ENCODE results near the gene MICB. TPM values are rescaled to one million over a fixed set of nuclear protein-coding genes. Genes with fewer than 3 reads are reported as not detected.

The MICB gene
- total and polyA plus RNA-seq, 7 experiments from 2014 or later, result 3.4 to 49.5 (median 12.6) TPM

Other genes with a start within 250 kb of the MICB start
- 1,000 to 10,000 TPM; 1,349 to 2,513 (median 1,489) TPM for gene HLA-C, start 226.1 kb upstream of the MICB start, total RNA-seq
- 1,000 to 10,000 TPM; 2,614 to 2,874 TPM for gene HLA-C, start 226.1 kb upstream of the MICB start, polyA plus RNA-seq
- gene HLA-B, start 141.0 kb upstream of the MICB start, total RNA-seq, result 1,000 to 10,000 TPM; 5,136 to 7,364 (median 5,516) TPM
- 1,000 to 10,000 TPM; 5,467 to 7,459 TPM for gene HLA-B, start 141.0 kb upstream of the MICB start, polyA plus RNA-seq
- gene MICA, start 94.5 kb upstream of the MICB start, total RNA-seq, result 10 to 100 TPM; 12.1 to 17.4 (median 15.2) TPM
- gene MICA, start 94.5 kb upstream of the MICB start, polyA plus RNA-seq, result 1 to 10 TPM; 4.3 to 8.4 TPM
- not detected for gene MCCD1, start 30.8 kb downstream of the MICB start, total RNA-seq
- gene MCCD1, start 30.8 kb downstream of the MICB start, polyA plus RNA-seq, result not detected
- gene DDX39B, start 43.9 kb downstream of the MICB start, total RNA-seq, result 100 to 1,000 TPM; 443 to 761 (median 546) TPM
- gene DDX39B, start 43.9 kb downstream of the MICB start, polyA plus RNA-seq, result 100 to 1,000 TPM; 106 to 125 TPM
- 1 to 10 TPM; 2.7 to 7.5 (median 4.8) TPM for gene ATP6V1G2, start 48.5 kb downstream of the MICB start, total RNA-seq
- gene ATP6V1G2, start 48.5 kb downstream of the MICB start, polyA plus RNA-seq, result 1 to 10 TPM in 1 of 2 donors, under 1 TPM in 1; 0.38 to 1.9 TPM
- 10 to 100 TPM in 4 of 5 experiments, 1 to 10 TPM in 1; 8.7 to 17.2 (median 11.6) TPM for gene NFKBIL1, start 49.5 kb downstream of the MICB start, total RNA-seq
- gene NFKBIL1, start 49.5 kb downstream of the MICB start, polyA plus RNA-seq, result 10 to 100 TPM in 1 of 2 donors, 1 to 10 TPM in 1; 9.4 to 13.8 TPM
- 100 to 1,000 TPM in 1 of 5 experiments, 10 to 100 TPM in 4; 12.3 to 110 (median 20.2) TPM for gene LTA, start 74.1 kb downstream of the MICB start, total RNA-seq
- 10 to 100 TPM; 24.0 to 27.5 TPM for gene LTA, start 74.1 kb downstream of the MICB start, polyA plus RNA-seq
- 100 to 1,000 TPM in 1 of 5 experiments, 10 to 100 TPM in 1, 1 to 10 TPM in 3; 5.4 to 125 (median 8.7) TPM for gene TNF, start 77.4 kb downstream of the MICB start, total RNA-seq
- gene TNF, start 77.4 kb downstream of the MICB start, polyA plus RNA-seq, result 1 to 10 TPM in 1 of 2 donors, under 1 TPM in 1; 0.73 to 1.1 TPM
- gene LTB, start 84.3 kb downstream of the MICB start, total RNA-seq, result 1,000 to 10,000 TPM in 1 of 5 experiments, 100 to 1,000 TPM in 4; 370 to 1,909 (median 670) TPM
- gene LTB, start 84.3 kb downstream of the MICB start, polyA plus RNA-seq, result 1,000 to 10,000 TPM; 1,970 to 2,371 TPM
- gene LST1, start 88.1 kb downstream of the MICB start, total RNA-seq, result 100 to 1,000 TPM in 2 of 5 experiments, 10 to 100 TPM in 3; 15.1 to 234 (median 32.0) TPM
- 10 to 100 TPM in 1 of 2 donors, 1 to 10 TPM in 1; 8.4 to 15.3 TPM for gene LST1, start 88.1 kb downstream of the MICB start, polyA plus RNA-seq
- gene NCR3, start 94.9 kb downstream of the MICB start, total RNA-seq, result 10 to 100 TPM in 2 of 5 experiments, 1 to 10 TPM in 2, under 1 TPM in 1; 0.97 to 47.1 (median 6.7) TPM
- 10 to 100 TPM; 11.0 to 19.7 TPM for gene NCR3, start 94.9 kb downstream of the MICB start, polyA plus RNA-seq
- gene AIF1, start 117.1 kb downstream of the MICB start, total RNA-seq, result 100 to 1,000 TPM in 1 of 5 experiments, 10 to 100 TPM in 4; 33.1 to 160 (median 62.0) TPM
- gene AIF1, start 117.1 kb downstream of the MICB start, polyA plus RNA-seq, result 100 to 1,000 TPM; 140 to 182 TPM
- 100 to 1,000 TPM; 203 to 238 (median 226) TPM for gene PRRC2A, start 122.6 kb downstream of the MICB start, total RNA-seq
- 1 to 10 TPM; 3.9 to 8.2 TPM for gene PRRC2A, start 122.6 kb downstream of the MICB start, polyA plus RNA-seq
- gene BAG6, start 154.5 kb downstream of the MICB start, total RNA-seq, result 100 to 1,000 TPM; 260 to 321 (median 280) TPM
- 10 to 100 TPM; 14.4 to 24.3 TPM for gene BAG6, start 154.5 kb downstream of the MICB start, polyA plus RNA-seq
- gene APOM, start 157.7 kb downstream of the MICB start, total RNA-seq, result 1 to 10 TPM in 4 of 5 experiments, under 1 TPM in 1; 0.78 to 4.3 (median 2.8) TPM
- gene APOM, start 157.7 kb downstream of the MICB start, polyA plus RNA-seq, result 1 to 10 TPM; 3.8 to 5.0 TPM
- gene C6orf47, start 162.6 kb downstream of the MICB start, total RNA-seq, result 10 to 100 TPM; 14.0 to 32.8 (median 23.2) TPM
- gene C6orf47, start 162.6 kb downstream of the MICB start, polyA plus RNA-seq, result 10 to 100 TPM; 22.3 to 33.7 TPM
- 10 to 100 TPM; 12.8 to 35.1 (median 28.9) TPM for gene GPANK1, start 166.9 kb downstream of the MICB start, total RNA-seq
- gene GPANK1, start 166.9 kb downstream of the MICB start, polyA plus RNA-seq, result 10 to 100 TPM; 24.0 to 27.2 TPM
- gene CSNK2B, start 167.9 kb downstream of the MICB start, total RNA-seq, result 100 to 1,000 TPM; 101 to 215 (median 133) TPM
- gene CSNK2B, start 167.9 kb downstream of the MICB start, polyA plus RNA-seq, result 100 to 1,000 TPM; 260 to 275 TPM
- gene LY6G5B, start 171.8 kb downstream of the MICB start, total RNA-seq, result 10 to 100 TPM; 27.7 to 51.0 (median 42.9) TPM
- gene LY6G5B, start 171.8 kb downstream of the MICB start, polyA plus RNA-seq, result not detected
- 1 to 10 TPM; 2.4 to 4.3 (median 3.1) TPM for gene LY6G5C, start 182.9 kb downstream of the MICB start, total RNA-seq
- 10 to 100 TPM in 1 of 2 donors, 1 to 10 TPM in 1; 6.4 to 10.2 TPM for gene LY6G5C, start 182.9 kb downstream of the MICB start, polyA plus RNA-seq
- 10 to 100 TPM; 60.1 to 71.7 (median 65.2) TPM for gene ABHD16A, start 205.2 kb downstream of the MICB start, total RNA-seq
- 10 to 100 TPM; 31.1 to 42.5 TPM for gene ABHD16A, start 205.2 kb downstream of the MICB start, polyA plus RNA-seq
- gene LY6G6F, start 208.7 kb downstream of the MICB start, total RNA-seq, result under 1 TPM in 1 of 5 experiments, not detected in 4; 0.56 TPM
- not detected for gene LY6G6F, start 208.7 kb downstream of the MICB start, polyA plus RNA-seq
- gene LY6G6D, start 217.2 kb downstream of the MICB start, total RNA-seq, result not detected
- not detected for gene LY6G6D, start 217.2 kb downstream of the MICB start, polyA plus RNA-seq
- 1 to 10 TPM in 1 of 5 experiments, not detected in 4; 1.2 TPM for gene LY6G6C, start 223.6 kb downstream of the MICB start, total RNA-seq
- not detected for gene LY6G6C, start 223.6 kb downstream of the MICB start, polyA plus RNA-seq
- gene MPIG6B, start 225.2 kb downstream of the MICB start, total RNA-seq, result 1 to 10 TPM in 1 of 5 experiments, under 1 TPM in 4; 0.12 to 4.7 (median 0.64) TPM
- gene MPIG6B, start 225.2 kb downstream of the MICB start, polyA plus RNA-seq, result 1 to 10 TPM in 1 of 2 donors, under 1 TPM in 1; 0.20 to 2.3 TPM
- 10 to 100 TPM in 2 of 5 experiments, 1 to 10 TPM in 3; 4.9 to 31.4 (median 7.1) TPM for gene DDAH2, start 231.2 kb downstream of the MICB start, total RNA-seq
- 10 to 100 TPM; 13.1 to 15.3 TPM for gene DDAH2, start 231.2 kb downstream of the MICB start, polyA plus RNA-seq
- 100 to 1,000 TPM in 2 of 5 experiments, 10 to 100 TPM in 3; 29.3 to 494 (median 58.2) TPM for gene CLIC1, start 238.4 kb downstream of the MICB start, total RNA-seq
- gene CLIC1, start 238.4 kb downstream of the MICB start, polyA plus RNA-seq, result 100 to 1,000 TPM; 102 to 122 TPM
- gene MSH5, start 241.9 kb downstream of the MICB start, total RNA-seq, result 10 to 100 TPM; 10.3 to 52.2 (median 11.4) TPM
- gene MSH5, start 241.9 kb downstream of the MICB start, polyA plus RNA-seq, result 1 to 10 TPM in 1 of 2 donors, under 1 TPM in 1; 0.51 to 2.6 TPM